Heart left ventricle (tissue), 16 donors: ENCODE measurements around the gene SLC16A10. TPM values are rescaled to one million over a fixed set of nuclear protein-coding genes. Genes with fewer than 3 reads are reported as not detected.

Experiments used
- ATAC-seq, 4 donors: fragments of 200-7000 bp; cut with Tn5 transposase; one replicate each; pipeline ENCODE4 v1.9.1; 2020 to 2022; ENCODE audit warnings: moderate library complexity in 4 of 4, mild to moderate bottlenecking in 3 of 4, moderate number of reproducible peaks in 1 of 4
- DNase-seq, 5 donors: peaks; one replicate each; pipeline ENCODE4 v3.0.0-alpha.2; 2020
- H3K27ac ChIP-seq, 12 donors: fragments of 200-600 bp; sonication (generic) in 4 of 12; one replicate each; pipeline versions ENCODE4 v1.5.0 to v1.8.0; 2016 to 2022; ENCODE audit warnings: mild to moderate bottlenecking in 2 of 12
- H3K27me3 ChIP-seq, 9 donors: fragments of 200-600 bp; sonication (generic) in 2 of 9; one replicate each; pipeline versions ENCODE4 v1.5.1 to v1.8.0; 2016 to 2022; ENCODE audit warnings: mild to moderate bottlenecking in 3 of 9
- H3K36me3 ChIP-seq, 9 donors: fragments of 200-600 bp; sonication (generic) in 2 of 9; one replicate each; pipeline versions ENCODE4 v1.5.0 to v1.8.0; 2018 to 2022; ENCODE audit warnings: mild to moderate bottlenecking in 2 of 9
- H3K4me1 ChIP-seq, 12 donors: fragments of 200-600 bp; sonication (generic) in 4 of 12; one replicate each; pipeline versions ENCODE4 v1.5.0 to v1.8.0; 2016 to 2022; ENCODE audit warnings: mild to moderate bottlenecking in 3 of 12
- H3K4me3 ChIP-seq, 12 donors: fragments of 200-600 bp; sonication (generic) in 4 of 12; one replicate each; pipeline versions ENCODE4 v1.5.0 to v1.8.0; 2017 to 2022; ENCODE audit warnings: mild to moderate bottlenecking in 9 of 12, moderate library complexity in 4 of 12
- H3K9me3 ChIP-seq, 12 donors: fragments of 200-600 bp; sonication (generic) in 4 of 12; one replicate each; pipeline versions ENCODE4 v1.5.0 to v1.8.0; 2016 to 2022; ENCODE audit warnings: mild to moderate bottlenecking in 1 of 12
- CTCF ChIP-seq, 12 donors: fragments of 200-600 bp; sonication (generic) in 4 of 12; IDR thresholded peaks; one replicate each; pipeline versions ENCODE4 v1.5.0 to v1.8.0; 2018 to 2022; ENCODE audit warnings: antibody characterized with exemption in 12 of 12, mild to moderate bottlenecking in 5 of 12
- POLR2A ChIP-seq, 2 donors: fragments of 450-650 bp; IDR thresholded peaks; one replicate each; pipeline ENCODE4 v1.6.1; 2017; ENCODE audit warnings: antibody characterized with exemption in 2 of 2, mild to moderate bottlenecking in 2 of 2, moderate library complexity in 2 of 2
- WGBS, 4 donors: extraction: QIAGEN DNeasy Blood & Tissue Kit in 2 of 4; methylation state at CpG; one replicate each; pipeline versions ENCODE4 v1.1.5 to v1.1.7; 2013 to 2018; 5-methylcytosine and 5-hydroxymethylcytosine counted together
- intact Hi-C, 10 donors: fragments of 100-400 bp; cut with DNase I; formaldehyde crosslinking; loops; one replicate each; pipeline versions ENCODE4 v1.11.1 to v1.14.2; 2022
- polyA plus RNA-seq, 2 donors: library from polyadenylated mRNA; stranded (reverse); fragments of 200-250 nt; gene quantifications; one replicate each; pipeline ENCODE4 v1.2.3, GENCODE V29; 2013
- total RNA-seq, 9 donors: library from RNA; depleted of rRNA in 2 of 9; stranded (reverse); fragments of >200 nt in 2 of 9; fragmentation: NEBNext Ultra II Directional in 3 of 9; extraction: Animal tissue kit (Norgen Biotek cat#: 25700) in 3 of 9; gene quantifications; one replicate each; pipeline versions ENCODE4 v1.1.0 to v1.2.4, GENCODE V29; 2016 to 2023
- donor health status: ischemic (EF 13 %, LVEDD 7.1; RV severe dilation, severe dysfunction).
- donor health status: healthy with polysubstance abuse.
- donor health status: DM: no; HTN: yes; CAD: no.
- donor health status: DM: no; HTN: no; CAD: no.
- donor health status: ischemic (EF 25% LVEDD 6.9; RV normal size, moderate dysfunction).
- donor health status: ischemic (EF 25% LVEDD 5.7; RV mildly dilated, moderate dysfunction).
- donor health status: healthy.
- donor health status: DM: yes; HTN: yes; CAD: no.
- donor health status: ischemic (EF 35%, LVEDD 5.7; RV mildly dilated, moderate dysfunction).
- donor health status: nonischemic (EF 11% LVEDD 7.7; RV severe dilation, severe dysfunction).
- donor health status: DM: yes; HTN: yes; CAD: no.
- donor health status: PGD.
- donor health status: ischemic (EF 29% LVEDD 5.4; RV normal size, mild dysfunction).
- donor health status: nonischemic (EF 23%, LVEDD 6.1; RV moderate dilation, normal function).

SLC16A10 gene
- total and polyA plus RNA-seq, 11 donors, result 1.9 to 16.7 (median 6.6) TPM

GRCh38 chr6:111237852-111238251 is 150.5 kb downstream of the SLC16A10 start:
- Histone ChIP-seq H3K36me3 (no peaks in the 10 kb centered on the region), H3K27ac (no peak overlapping the region), H3K4me3 (no peak overlapping the region), H3K4me1 (peaks cover 0 to 5% (median 0%) of the 10 kb centered on the region in 12 donors), H3K9me3 (no peaks in the 10 kb centered on the region), H3K27me3 (no peaks in the 10 kb centered on the region)
- TF ChIP-seq POLR2A (IDR thresholded peaks at IDR 0.05) (no peak), CTCF (IDR thresholded peaks at IDR 0.05) (no peak)
- DNase-seq (no peak), ATAC-seq (no peak)
- 90 to 97% (median 94%) methylated on average over 2 of the region's 2 CpGs for WGBS, 4 donors
- intact Hi-C loops, result no loop called here

GRCh38 chr6:111238464-111239119 is 151.3 kb downstream of the SLC16A10 start:
- WGBS, 4 donors, result 73 to 80% (median 77%) methylated on average over 4 of the region's 4 CpGs
- DNase-seq (no peak), ATAC-seq (no peak)
- no peak for TF ChIP-seq CTCF (IDR thresholded peaks at IDR 0.05)
- no peak for TF ChIP-seq POLR2A (IDR thresholded peaks at IDR 0.05)
- Histone ChIP-seq H3K4me3 (no peak overlapping the region), H3K4me1 (peaks cover 0 to 5% (median 0%) of the 10 kb centered on the region in 12 donors), H3K27ac (no peak overlapping the region), H3K27me3 (no peaks in the 10 kb centered on the region), H3K9me3 (no peaks in the 10 kb centered on the region), H3K36me3 (no peaks in the 10 kb centered on the region)
- intact Hi-C loops, result no loop called here

GRCh38 chr6:111239461-111239860 is 152.2 kb downstream of the SLC16A10 start:
- H3K36me3 ChIP-seq, result no peaks in the 10 kb centered on the region
- intact Hi-C loops, result no loop called here
- ATAC-seq (no peak), DNase-seq (no peak)
- H3K9me3 ChIP-seq, result no peaks in the 10 kb centered on the region
- 55 to 76% (median 65%) methylated on average over 4 of the region's 4 CpGs for WGBS, 4 donors
- peaks cover 0 to 5% (median 0%) of the 10 kb centered on the region in 12 donors for H3K4me1 ChIP-seq
- H3K27ac ChIP-seq, result peak overlapping the region in 1 of 12 donors; percentile 5
- H3K27me3 ChIP-seq, result no peaks in the 10 kb centered on the region
- no peak overlapping the region for H3K4me3 ChIP-seq
- TF ChIP-seq CTCF (IDR thresholded peaks at IDR 0.05), result no peak
- no peak for TF ChIP-seq POLR2A (IDR thresholded peaks at IDR 0.05)

- DNase-seq, result no peak
- intact Hi-C loops, result no loop called here
- 74 to 87% (median 76%) methylated on average over 5 of the region's 5 CpGs for WGBS, 4 donors
Measured at GRCh38 chr6:111242452-111242851, 155.1 kb downstream of the SLC16A10 start.

More at GRCh38 chr6:111242452-111242851, 155.1 kb downstream of the SLC16A10 start:
- Histone ChIP-seq H3K36me3 (no peaks in the 10 kb centered on the region), H3K9me3 (no peaks in the 10 kb centered on the region), H3K4me1 (peaks cover 0 to 5% (median 0%) of the 10 kb centered on the region in 12 donors), H3K4me3 (no peak overlapping the region), H3K27me3 (no peaks in the 10 kb centered on the region), H3K27ac (no peak overlapping the region)
- no peak for ATAC-seq
- no peak for TF ChIP-seq POLR2A (IDR thresholded peaks at IDR 0.05)
- TF ChIP-seq CTCF (IDR thresholded peaks at IDR 0.05), result no peak
